C4-2B (cell line): Measurements from ENCODE around the gene PCDHB4.
"Not testable (repeated sequence)": the region's sequence is repeated elsewhere in the genome, so short reads cannot be mapped to it uniquely, and the experiment has no call there.

ENCODE experiments used
- ZFX ChIP-seq: fragments of 450-650 bp; IDR thresholded peaks from 2 replicates; pipeline ENCODE4 v1.6.1; 2017
- TF ChIP-seq, protein P1 (sequence below): fragments of 450-650 bp; conservative IDR thresholded peaks from 2 replicates; pipeline ENCODE4 v1.5.1; 2017; ENCODE audit warnings: mild to moderate bottlenecking

DNA sequence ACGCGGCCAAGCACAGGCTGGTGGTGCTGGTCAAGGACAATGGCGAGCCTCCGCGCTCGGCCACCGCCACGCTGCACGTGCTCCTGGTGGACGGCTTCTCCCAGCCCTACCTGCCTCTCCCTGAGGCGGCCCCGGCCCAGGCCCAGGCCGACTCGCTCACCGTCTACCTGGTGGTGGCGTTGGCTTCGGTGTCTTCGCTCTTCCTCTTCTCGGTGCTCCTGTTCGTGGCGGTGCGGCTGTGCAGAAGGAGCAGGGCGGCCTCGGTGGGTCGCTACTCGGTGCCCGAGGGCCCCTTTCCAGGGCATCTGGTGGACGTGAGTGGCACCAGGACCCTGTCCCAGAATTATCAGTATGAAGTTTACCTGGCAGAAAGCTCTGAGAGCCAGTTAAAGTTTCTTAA is 36.3 kb downstream of the PCDHB4 start:
- TF ChIP-seq, protein P1, sequence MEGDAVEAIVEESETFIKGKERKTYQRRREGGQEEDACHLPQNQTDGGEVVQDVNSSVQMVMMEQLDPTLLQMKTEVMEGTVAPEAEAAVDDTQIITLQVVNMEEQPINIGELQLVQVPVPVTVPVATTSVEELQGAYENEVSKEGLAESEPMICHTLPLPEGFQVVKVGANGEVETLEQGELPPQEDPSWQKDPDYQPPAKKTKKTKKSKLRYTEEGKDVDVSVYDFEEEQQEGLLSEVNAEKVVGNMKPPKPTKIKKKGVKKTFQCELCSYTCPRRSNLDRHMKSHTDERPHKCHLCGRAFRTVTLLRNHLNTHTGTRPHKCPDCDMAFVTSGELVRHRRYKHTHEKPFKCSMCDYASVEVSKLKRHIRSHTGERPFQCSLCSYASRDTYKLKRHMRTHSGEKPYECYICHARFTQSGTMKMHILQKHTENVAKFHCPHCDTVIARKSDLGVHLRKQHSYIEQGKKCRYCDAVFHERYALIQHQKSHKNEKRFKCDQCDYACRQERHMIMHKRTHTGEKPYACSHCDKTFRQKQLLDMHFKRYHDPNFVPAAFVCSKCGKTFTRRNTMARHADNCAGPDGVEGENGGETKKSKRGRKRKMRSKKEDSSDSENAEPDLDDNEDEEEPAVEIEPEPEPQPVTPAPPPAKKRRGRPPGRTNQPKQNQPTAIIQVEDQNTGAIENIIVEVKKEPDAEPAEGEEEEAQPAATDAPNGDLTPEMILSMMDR: not testable (repeated sequence)
- not testable (repeated sequence) for TF ChIP-seq ZFX
